ENCODE data around the gene NYAP2. TPM values are rescaled to one million over a fixed set of nuclear protein-coding genes. Genes with fewer than 3 reads are reported as not detected.

The NYAP2 gene
- total RNA-seq, 2 experiments from 2014 or later: not detected

DNA sequence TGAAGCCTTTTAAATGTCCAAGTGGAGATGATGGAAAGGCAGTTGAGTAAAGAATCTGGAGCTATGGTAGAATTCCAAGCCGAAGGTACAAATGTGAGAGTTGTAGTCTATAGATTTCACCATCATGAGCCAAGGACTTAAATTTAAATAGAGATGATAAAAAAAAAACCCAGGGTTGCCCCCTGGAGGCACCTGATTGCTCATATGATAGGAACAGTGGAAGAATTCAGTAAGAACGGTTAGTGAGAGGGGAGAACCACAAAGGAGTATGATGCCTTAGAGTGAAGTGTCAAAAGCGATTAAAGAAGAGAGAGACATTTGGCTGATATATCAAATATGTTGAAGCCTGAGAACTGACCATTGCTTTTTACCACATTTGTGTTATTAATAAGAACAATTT lies 11.9 kb downstream of the NYAP2 start:
- intact Hi-C loops (cut with micrococcal nuclease): no loop called here
- Mint-ChIP-seq H3K27me3 (peaks cover 15% of the 10 kb centered on the region), H3K36me3 (no peaks in the 10 kb centered on the region), H3K4me1 (ENCODE audit: low read depth) (no peaks in the 10 kb centered on the region), H3K27ac (no peak overlapping the region), H3K4me3 (no peak overlapping the region), H3K9me3 (no peaks in the 10 kb centered on the region)
- CTCF ChIA-PET: no interaction called here
- POLR2A ChIA-PET: no interaction called here
- no peak for DNase-seq

DNA sequence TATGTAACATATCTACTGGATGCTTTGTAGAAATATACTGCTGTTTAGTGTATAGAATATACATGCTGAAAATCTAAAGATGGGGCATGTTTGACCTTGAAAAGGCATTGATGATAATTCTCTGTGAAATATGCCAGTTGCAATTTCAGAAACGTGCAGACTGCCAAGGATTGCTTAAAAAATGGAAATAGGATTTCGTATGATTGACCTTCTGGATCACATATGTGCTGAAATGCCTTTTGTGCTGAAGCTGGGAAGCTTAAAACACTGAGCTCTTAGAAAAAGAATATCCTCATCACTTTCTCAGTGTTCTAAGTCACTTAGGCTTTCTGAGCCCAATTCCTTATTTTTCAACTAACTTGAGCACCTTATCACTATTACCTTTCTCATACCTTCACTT lies 14.3 kb downstream of the NYAP2 start:
- no peaks in the 10 kb centered on the region for H3K36me3 Mint-ChIP-seq
- H3K27me3 Mint-ChIP-seq: peaks cover 15% of the 10 kb centered on the region
- H3K4me1 Mint-ChIP-seq (ENCODE audit: low read depth): no peaks in the 10 kb centered on the region
- ChIA-PET POLR2A (no interaction called here), CTCF (no interaction called here)
- H3K27ac Mint-ChIP-seq: no peak overlapping the region
- intact Hi-C loops (cut with micrococcal nuclease): no loop called here
- no peak overlapping the region for H3K4me3 Mint-ChIP-seq
- no peaks in the 10 kb centered on the region for H3K9me3 Mint-ChIP-seq
- DNase-seq: no peak

DNA sequence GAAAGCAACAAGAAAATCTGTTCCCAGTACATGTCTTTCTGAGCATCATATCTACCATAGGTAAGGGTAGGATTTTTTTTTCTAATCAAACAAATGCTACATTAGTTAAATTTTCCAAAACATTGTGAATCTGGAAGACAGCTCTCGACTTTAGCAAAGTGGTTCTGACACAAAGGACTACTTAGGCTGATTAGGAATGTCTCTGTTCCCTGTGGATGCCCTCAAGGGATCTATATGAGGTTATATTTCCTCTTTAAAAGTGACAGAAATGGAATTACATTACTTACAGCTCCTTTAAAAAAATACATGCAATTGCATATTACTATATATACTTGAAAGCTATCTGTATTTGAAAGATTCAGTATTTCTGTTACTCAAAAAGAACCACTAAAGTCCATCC lies 15.4 kb downstream of the NYAP2 start:
- intact Hi-C loops (cut with micrococcal nuclease): no loop called here
- Mint-ChIP-seq H3K4me1 (ENCODE audit: low read depth) (no peaks in the 10 kb centered on the region), H3K9me3 (no peaks in the 10 kb centered on the region), H3K27me3 (peaks cover 12% of the 10 kb centered on the region), H3K36me3 (no peaks in the 10 kb centered on the region), H3K27ac (no peak overlapping the region), H3K4me3 (no peak overlapping the region)
- CTCF ChIA-PET: interaction anchor here (0.7 kb wide), 1 partner anchor 1624 kb away, joined by 3 read pairs; no protein-coding TSS in a partner anchor
- POLR2A ChIA-PET: no interaction called here
- no peak for DNase-seq

DNA sequence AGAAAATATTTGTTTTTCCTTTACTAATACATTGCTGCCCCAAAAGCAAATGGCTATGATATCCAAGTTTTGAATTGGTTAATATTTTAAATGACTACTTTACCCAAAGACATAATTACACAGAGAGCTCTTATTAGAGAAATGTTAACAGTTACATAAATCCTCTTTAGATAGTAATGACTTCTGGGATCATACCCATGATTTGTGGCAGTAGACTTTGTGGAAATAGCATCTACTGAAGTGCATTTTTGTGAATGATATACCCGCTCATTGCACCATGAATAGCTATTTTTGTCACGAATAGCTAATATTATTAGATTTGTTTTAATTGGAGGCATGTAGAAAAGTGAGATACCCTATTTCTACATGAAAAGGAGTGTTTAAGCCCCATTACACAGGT lies 15.8 kb downstream of the NYAP2 start:
- CTCF ChIA-PET: interaction anchor here (0.7 kb wide), 1 partner anchor 1623 kb away, joined by 3 read pairs; no protein-coding TSS in a partner anchor
- no peak for DNase-seq
- Mint-ChIP-seq H3K27me3 (peaks cover 12% of the 10 kb centered on the region), H3K36me3 (no peaks in the 10 kb centered on the region), H3K4me3 (no peak overlapping the region), H3K27ac (no peak overlapping the region), H3K9me3 (no peaks in the 10 kb centered on the region), H3K4me1 (ENCODE audit: low read depth) (no peaks in the 10 kb centered on the region)
- intact Hi-C loops (cut with micrococcal nuclease): no loop called here
- POLR2A ChIA-PET: no interaction called here

DNA sequence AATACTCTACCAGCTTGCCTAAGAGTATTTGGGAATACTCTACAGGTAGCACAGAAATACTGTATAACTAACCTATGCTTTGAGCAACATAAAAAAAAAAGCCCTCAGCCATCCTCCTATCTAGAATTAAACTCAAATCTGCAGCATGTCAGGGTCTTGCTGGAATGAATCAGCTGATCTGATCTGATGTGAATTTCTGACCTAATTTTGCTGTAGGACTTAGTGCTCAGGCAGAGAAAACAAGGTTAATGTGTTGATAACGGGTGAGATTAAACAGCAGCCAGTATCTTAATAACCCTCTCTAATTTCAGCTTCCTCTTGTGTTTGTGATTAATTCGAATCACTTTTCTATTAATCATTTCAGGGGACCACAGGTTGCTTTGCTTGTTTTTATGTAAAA lies 16.3 kb downstream of the NYAP2 start:
- Mint-ChIP-seq H3K4me1 (ENCODE audit: low read depth) (no peaks in the 10 kb centered on the region), H3K9me3 (no peaks in the 10 kb centered on the region), H3K27me3 (peaks cover 12% of the 10 kb centered on the region), H3K27ac (no peak overlapping the region), H3K4me3 (no peak overlapping the region), H3K36me3 (no peaks in the 10 kb centered on the region)
- intact Hi-C loops (cut with micrococcal nuclease): no loop called here
- POLR2A ChIA-PET: no interaction called here
- CTCF ChIA-PET: no interaction called here
- no peak for DNase-seq

DNA sequence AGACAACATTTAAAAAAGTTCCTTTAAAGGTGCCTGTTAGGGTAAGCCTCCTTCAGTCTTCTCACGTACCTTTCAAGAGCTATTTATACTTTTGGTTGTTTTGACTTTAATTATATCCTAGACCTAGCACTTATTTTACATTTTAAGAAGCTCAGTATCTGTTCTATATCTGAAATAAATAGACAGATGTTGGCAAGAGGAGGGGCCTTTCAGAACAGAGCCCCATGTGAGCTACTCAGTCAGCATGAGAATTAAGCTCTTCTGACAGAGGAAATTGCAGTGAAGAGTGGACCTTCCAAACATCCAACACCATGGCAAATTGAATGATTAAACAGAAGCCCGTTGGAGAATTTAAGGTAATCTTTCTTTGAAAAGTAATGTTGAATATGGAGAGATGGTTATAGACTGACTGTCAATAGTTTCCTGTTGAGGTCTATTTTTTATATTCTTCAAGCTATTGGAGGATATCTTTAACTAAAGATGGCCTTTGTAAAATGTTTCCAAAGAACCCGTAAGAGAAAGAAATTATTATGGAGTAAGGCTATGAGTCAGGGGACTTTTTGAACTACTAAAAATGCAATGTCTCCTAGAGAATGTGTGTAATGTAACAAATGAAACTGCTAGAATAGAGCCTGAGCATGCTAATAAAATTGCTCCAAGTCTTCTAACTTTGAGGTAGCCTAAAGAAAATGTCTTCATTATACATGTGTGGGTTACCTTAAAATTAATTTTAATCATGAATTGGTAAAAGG lies 17.3 kb downstream of the NYAP2 start:
- H3K27me3 Mint-ChIP-seq: peaks cover 8% of the 10 kb centered on the region
- no peaks in the 10 kb centered on the region for H3K9me3 Mint-ChIP-seq

DNA sequence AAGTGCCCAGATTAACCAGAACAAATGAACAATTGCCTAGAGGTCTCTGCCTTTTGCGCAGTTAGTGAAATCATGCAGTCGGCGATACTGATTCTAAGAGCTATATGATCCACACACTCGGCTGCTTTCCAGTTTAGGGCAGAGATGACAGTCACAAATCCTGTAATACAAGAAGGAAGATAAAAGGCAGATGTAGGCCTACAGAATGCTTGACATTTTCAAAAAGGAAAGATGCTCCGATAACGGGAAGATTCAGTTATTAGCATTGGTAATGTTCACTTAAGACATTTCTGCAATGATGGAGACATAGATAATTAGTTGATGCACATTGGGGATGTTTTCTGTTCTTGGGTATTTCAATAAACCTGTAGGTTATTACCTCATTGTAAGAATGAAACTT lies 19.5 kb downstream of the NYAP2 start:
- CTCF ChIA-PET: no interaction called here

More for the DNA sequence above, 17.3 kb downstream of the NYAP2 start:
- no peak overlapping the region for H3K27ac Mint-ChIP-seq
- DNase-seq: no peak
- no peaks in the 10 kb centered on the region for H3K4me1 Mint-ChIP-seq (ENCODE audit: low read depth)
- intact Hi-C loops (cut with micrococcal nuclease): no loop called here
- H3K36me3 Mint-ChIP-seq: no peaks in the 10 kb centered on the region
- H3K4me3 Mint-ChIP-seq: no peak overlapping the region
- ChIA-PET POLR2A (no interaction called here), CTCF (no interaction called here)

DNA sequence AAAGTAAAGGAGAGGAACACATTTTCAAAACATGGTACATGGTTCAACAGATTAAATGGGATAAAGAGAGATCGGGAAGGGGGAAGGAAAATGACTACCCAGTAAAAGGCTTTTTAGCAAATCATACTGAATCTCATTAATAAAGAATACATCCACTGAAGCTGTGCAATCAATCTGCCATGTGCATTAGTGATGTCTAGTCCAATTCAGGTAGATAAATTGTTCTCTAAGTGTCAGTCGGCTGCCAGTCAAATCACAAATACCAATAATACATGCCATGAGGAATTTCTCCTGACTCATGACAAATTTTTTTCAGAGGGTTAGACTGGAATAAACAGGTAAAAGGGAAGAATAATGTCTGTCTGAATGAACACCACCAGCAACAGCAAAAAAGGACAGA lies 22.6 kb downstream of the NYAP2 start:
- no peaks in the 10 kb centered on the region for H3K9me3 Mint-ChIP-seq
- CTCF ChIA-PET: no interaction called here
- no peak for DNase-seq

More for the DNA sequence above, 19.5 kb downstream of the NYAP2 start:
- no peak for DNase-seq
- intact Hi-C loops (cut with micrococcal nuclease): no loop called here
- Mint-ChIP-seq H3K9me3 (no peaks in the 10 kb centered on the region), H3K27ac (no peak overlapping the region), H3K27me3 (no peaks in the 10 kb centered on the region), H3K4me1 (ENCODE audit: low read depth) (no peaks in the 10 kb centered on the region), H3K36me3 (no peaks in the 10 kb centered on the region), H3K4me3 (no peak overlapping the region)
- POLR2A ChIA-PET: no interaction called here

DNA sequence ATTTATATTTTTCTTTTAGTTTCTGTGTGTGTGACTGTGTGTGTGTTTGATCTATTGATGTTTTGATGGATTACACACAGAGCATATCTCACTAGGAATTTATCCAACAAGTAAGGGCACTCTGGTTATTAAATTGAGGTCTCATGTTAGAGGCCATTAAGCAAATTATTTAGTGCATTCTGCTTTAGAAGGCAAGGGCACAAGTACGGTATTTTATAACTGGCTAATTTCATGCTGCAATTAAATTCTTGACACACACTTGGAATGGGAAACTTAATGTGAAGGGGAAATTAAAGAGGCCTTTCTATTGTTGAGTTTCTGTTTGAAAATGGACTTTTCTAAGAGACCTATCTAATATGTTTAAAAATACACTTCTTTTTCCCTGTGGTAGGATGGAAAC lies 25.8 kb downstream of the NYAP2 start:
- Mint-ChIP-seq H3K4me3 (no peak overlapping the region), H3K4me1 (ENCODE audit: low read depth) (no peaks in the 10 kb centered on the region), H3K27ac (no peak overlapping the region), H3K36me3 (no peaks in the 10 kb centered on the region), H3K9me3 (no peaks in the 10 kb centered on the region), H3K27me3 (peaks cover 6% of the 10 kb centered on the region)
- intact Hi-C loops (cut with micrococcal nuclease): no loop called here
- ChIA-PET CTCF (no interaction called here), POLR2A (no interaction called here)
- DNase-seq: no peak

More for the DNA sequence above, 22.6 kb downstream of the NYAP2 start:
- intact Hi-C loops (cut with micrococcal nuclease): no loop called here
- Mint-ChIP-seq H3K4me1 (ENCODE audit: low read depth) (no peaks in the 10 kb centered on the region), H3K27me3 (peaks cover 6% of the 10 kb centered on the region), H3K27ac (no peak overlapping the region), H3K4me3 (no peak overlapping the region), H3K36me3 (no peaks in the 10 kb centered on the region)
- POLR2A ChIA-PET: no interaction called here

DNA sequence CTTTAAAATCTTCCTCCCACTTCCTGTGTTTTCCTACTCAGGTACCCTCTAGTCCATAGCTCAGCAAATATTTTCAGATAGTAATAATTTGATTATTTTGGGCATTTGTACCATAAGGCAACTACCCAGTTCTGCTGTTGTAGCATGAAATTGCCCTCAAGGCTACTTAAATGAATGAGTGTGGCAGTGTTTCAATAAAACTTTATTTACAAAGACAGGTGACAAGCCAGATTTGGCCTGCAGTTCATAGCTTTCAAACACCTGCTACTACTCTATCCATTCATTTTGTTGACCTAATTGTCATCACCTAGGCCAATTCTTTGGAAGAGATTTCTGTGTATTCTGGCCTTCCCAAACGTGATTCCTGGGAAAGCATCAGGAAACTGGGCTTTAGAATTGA lies 28.9 kb downstream of the NYAP2 start:
- H3K9me3 Mint-ChIP-seq: no peaks in the 10 kb centered on the region
- intact Hi-C loops (cut with micrococcal nuclease): no loop called here
- peaks cover 6% of the 10 kb centered on the region for H3K27me3 Mint-ChIP-seq
- H3K27ac Mint-ChIP-seq: no peak overlapping the region
- CTCF ChIA-PET: no interaction called here
- H3K4me3 Mint-ChIP-seq: no peak overlapping the region
- no peaks in the 10 kb centered on the region for H3K4me1 Mint-ChIP-seq (ENCODE audit: low read depth)
- no peak for DNase-seq
- POLR2A ChIA-PET: no interaction called here
- no peaks in the 10 kb centered on the region for H3K36me3 Mint-ChIP-seq

DNA sequence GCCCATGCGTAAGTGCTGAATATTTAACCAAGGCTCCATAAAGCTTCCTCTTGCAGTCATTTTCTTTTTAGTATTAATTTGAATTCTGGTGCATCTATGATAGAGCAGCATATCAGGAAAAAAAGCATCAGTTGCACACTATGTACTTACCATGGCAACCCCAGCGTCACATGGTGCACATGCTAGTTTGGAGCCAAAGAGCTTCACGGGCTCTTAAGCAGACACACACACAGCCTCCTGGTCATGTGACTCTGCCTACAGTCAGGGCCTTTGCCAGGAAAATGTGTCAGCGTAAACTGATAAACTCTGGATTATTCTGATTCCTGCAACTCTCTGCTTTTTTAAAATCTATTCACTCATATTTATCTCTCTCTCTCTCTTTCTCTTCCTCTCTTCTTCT lies 30.2 kb downstream of the NYAP2 start:
- H3K27ac Mint-ChIP-seq: no peak overlapping the region
- no peaks in the 10 kb centered on the region for H3K4me1 Mint-ChIP-seq (ENCODE audit: low read depth)
- H3K36me3 Mint-ChIP-seq: no peaks in the 10 kb centered on the region
- H3K27me3 Mint-ChIP-seq: peaks cover 6% of the 10 kb centered on the region
- intact Hi-C loops (cut with micrococcal nuclease): no loop called here
- no peak for DNase-seq
- ChIA-PET CTCF (no interaction called here), POLR2A (no interaction called here)
- H3K9me3 Mint-ChIP-seq: no peaks in the 10 kb centered on the region
- no peak overlapping the region for H3K4me3 Mint-ChIP-seq

DNA sequence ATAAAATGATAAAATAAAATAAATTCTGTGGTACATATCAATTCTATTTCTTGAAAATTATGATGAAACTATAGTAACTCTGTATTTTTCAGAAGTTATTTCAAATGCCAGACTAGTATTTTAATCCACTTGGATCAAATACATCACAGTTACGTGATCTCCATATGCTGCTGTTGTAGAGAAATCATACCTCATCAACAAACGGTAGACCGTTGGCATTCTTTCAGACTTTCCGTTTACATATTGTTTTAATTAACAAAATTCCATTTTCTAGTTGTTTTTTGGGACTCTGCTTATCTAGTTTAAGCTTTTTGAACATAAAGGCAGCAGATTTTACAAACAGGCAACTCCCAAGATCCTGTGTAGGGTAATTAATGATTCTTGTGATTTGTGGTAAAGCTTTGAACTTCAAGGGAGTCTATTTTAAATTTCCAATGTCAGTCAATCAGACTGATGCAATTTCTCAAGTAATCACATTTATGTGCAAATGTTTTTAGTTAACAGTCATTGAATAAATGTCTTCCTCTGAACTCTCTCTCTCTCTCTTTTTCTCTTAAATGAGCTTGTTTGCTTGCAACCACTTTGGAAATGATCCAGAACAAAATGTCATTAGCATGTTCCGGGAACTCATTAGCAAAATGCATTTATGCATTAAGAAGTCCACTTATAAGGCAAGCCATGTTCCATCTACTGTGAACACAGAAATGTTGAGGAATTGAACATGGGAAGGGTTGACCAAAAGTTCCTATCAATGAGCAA lies 31.8 kb downstream of the NYAP2 start:
- Mint-ChIP-seq H3K9me3 (no peaks in the 10 kb centered on the region), H3K27ac (no peak overlapping the region)
- no peak for DNase-seq

DNA sequence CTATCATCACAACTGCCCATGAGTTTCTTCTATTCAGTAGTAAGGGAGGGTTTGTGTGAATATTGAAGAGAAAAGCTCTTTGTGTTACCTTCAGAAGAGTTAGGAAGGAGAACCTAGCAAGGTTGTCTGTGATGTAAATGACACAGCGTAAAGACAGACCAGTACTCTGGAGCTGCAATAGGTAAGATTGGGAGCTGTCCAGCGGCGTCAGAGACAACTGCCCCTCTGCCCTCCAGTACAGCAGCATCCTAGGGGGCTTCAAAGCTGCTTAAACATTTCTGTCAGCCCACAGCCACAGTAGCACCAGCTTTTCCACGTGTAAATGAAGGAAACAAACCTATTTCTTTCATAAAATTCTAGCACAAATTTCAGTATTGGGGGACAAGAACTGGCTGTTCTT lies 34.5 kb downstream of the NYAP2 start:
- Mint-ChIP-seq H3K27ac (no peak overlapping the region), H3K9me3 (no peaks in the 10 kb centered on the region), H3K36me3 (no peaks in the 10 kb centered on the region), H3K4me3 (no peak overlapping the region), H3K4me1 (ENCODE audit: low read depth) (no peaks in the 10 kb centered on the region), H3K27me3 (no peaks in the 10 kb centered on the region)
- POLR2A ChIA-PET: no interaction called here
- intact Hi-C loops (cut with micrococcal nuclease): no loop called here
- CTCF ChIA-PET: interaction anchor here (0.7 kb wide), 1 partner anchor 228 kb away, joined by 3 read pairs; no protein-coding TSS in a partner anchor
- DNase-seq: no peak

More for the DNA sequence above, 31.8 kb downstream of the NYAP2 start:
- intact Hi-C loops (cut with micrococcal nuclease): no loop called here
- ChIA-PET CTCF (no interaction called here), POLR2A (no interaction called here)
- Mint-ChIP-seq H3K4me3 (no peak overlapping the region), H3K27me3 (peaks cover 3% of the 10 kb centered on the region), H3K4me1 (ENCODE audit: low read depth) (no peaks in the 10 kb centered on the region), H3K36me3 (no peaks in the 10 kb centered on the region)
